Stimulated activated CD4-positive, alpha-beta T cell treated with anti-CD3 and anti-CD28 coated beads, TNF-alpha, amount 100 ng/mL, for 4 hours (primary cell): ENCODE measurements around the gene PDZD2.
"Not testable (repeated sequence)": the region's sequence is repeated elsewhere in the genome, so short reads cannot be mapped to it uniquely, and the experiment has no call there.

Experiments used
- DNase-seq, 3 experiments: peaks; one replicate each; pipeline ENCODE4 v3.0.0-alpha.2; 2020; ENCODE audit warnings: low read depth in 3 of 3

PDZD2 gene

GRCh38 chr5:32100230-32100629 lies 461.3 kb downstream of the PDZD2 start:
- DNase-seq, result no peak

DNA sequence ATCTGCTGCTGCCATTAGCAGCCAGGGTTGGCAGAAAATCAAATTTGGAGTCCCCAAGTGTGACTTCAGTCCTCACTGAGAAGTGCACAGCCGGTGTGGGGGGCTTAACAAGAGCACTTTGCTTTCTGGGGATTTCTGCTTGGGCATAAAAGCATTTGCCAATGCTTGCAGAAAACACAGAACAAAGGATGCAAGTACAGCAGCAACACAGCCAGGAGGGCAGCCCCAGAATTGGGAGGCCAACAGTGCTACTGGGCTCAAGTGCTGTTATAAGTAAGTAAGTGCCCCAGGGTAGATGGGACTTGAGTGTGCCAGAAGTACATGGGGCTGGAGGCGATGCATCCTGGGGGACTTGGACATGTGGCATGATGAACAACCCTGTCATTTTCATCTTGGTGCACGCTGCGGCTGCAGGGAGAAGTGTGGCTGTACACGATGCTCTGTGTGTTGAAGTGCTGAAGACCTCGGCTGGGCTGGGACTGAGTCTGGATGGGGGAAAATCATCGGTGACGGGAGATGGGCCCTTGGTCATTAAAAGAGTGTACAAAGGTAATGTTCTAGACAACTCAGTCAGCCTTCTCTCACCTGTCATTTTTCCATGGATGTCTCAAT lies 461.9 kb downstream of the PDZD2 start:
- no peak for DNase-seq

GRCh38 chr5:32102254-32102986 lies 463.5 kb downstream of the PDZD2 start:
- DNase-seq, result no peak

- no peak for DNase-seq
These were observed 464.6 kb downstream of the PDZD2 start for GRCh38 chr5:32103521-32103920.

DNA sequence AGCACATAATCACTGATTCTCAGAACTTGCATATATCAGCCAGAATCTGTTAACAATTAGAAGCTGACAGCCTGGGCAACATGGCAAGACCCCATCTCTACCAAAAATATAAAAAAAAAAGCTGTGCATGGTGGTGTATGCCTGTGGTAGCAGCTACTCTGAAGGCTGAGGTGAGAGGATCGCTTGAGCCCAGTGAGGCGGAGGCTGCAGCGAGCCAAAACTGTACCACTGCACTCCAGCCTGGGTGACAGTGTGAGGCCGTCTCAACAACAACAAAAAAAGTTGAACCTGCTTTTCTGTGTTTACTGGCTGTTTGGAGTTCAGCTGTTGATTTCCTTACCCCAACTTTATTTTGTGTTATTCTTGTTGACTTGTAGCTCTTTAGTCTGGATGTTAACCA lies 468.4 kb downstream of the PDZD2 start:
- no peak for DNase-seq

GRCh38 chr5:32108167-32108566 lies 469.2 kb downstream of the PDZD2 start:
- no peak for DNase-seq

DNA sequence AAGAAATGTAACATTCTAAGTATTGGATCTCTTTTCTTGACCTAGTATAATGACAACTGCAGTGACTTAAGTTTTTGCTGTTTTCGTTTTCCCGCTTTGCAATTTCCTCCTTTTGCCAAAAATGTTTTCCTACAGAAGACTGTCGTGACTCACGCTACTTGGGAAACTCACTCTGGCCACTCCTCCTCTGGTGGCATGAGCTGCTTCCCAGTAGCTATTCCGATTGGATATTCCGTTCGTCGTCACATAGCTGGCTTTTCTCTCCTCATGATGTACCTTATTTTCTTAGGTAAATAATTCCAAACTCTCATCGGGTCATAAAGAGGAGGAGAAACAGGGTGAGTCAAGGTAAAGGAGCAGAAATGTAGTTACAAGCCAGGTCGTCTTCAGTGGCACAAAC lies 470.3 kb downstream of the PDZD2 start:
- no peak for DNase-seq

- DNase-seq, result no peak
These were observed 471.3 kb downstream of the PDZD2 start for GRCh38 chr5:32110111-32110696.

DNA sequence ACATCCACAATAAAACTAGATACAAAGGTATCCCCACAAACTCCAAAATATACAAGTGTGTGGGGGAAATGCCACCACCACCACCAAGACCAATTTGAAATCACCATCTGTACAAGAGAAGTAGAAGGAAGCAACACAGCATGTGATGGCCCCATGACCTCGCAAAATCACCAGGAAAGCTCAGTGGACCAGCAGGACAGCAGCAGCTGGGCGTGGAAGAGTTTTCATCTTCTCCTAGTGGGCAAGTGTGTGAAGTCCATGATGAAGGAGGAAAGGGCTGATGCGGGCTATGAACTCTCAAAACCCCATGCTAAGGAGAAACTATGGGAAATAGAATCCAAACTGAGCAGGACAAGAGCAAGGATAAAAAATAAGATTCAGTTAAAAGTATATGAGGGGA lies 477.1 kb downstream of the PDZD2 start:
- no peak for DNase-seq

DNA sequence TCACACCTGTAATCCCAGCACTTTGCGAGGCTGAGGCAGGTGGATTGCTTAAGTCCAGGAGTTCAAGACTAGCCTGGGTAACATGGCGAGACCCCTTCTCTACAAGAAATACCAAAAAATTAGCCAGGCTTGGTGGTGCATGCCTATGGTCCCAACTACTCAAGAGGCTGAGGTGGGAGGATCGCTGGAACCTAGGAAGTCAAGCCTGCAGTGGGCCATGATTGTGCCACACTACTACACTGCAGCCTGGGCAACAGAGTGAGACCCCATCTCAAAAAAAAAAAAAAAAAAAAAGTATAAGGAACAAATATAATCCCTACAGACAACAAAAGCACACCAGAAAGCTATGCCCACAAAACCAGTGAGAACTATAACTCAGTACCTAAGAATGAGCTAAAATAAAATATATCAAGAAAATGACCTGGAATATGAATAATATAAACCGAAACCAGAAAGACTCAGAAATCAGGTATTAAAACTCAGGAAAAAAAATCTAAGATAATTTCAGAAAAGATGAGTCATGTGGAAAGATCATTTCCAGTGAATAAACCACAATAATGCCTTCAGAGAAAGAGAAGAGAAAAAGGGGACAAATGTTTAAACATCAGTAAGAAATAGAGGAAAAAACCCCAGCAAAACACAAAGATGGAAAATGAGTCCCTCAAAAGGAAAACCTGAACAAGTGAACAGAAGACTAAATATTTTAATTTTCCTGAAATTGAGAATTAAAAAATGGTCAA lies 477.8 kb downstream of the PDZD2 start:
- DNase-seq, result no peak

GRCh38 chr5:32118922-32119321 lies 480.0 kb downstream of the PDZD2 start:
- DNase-seq, result not testable (repeated sequence)

DNA sequence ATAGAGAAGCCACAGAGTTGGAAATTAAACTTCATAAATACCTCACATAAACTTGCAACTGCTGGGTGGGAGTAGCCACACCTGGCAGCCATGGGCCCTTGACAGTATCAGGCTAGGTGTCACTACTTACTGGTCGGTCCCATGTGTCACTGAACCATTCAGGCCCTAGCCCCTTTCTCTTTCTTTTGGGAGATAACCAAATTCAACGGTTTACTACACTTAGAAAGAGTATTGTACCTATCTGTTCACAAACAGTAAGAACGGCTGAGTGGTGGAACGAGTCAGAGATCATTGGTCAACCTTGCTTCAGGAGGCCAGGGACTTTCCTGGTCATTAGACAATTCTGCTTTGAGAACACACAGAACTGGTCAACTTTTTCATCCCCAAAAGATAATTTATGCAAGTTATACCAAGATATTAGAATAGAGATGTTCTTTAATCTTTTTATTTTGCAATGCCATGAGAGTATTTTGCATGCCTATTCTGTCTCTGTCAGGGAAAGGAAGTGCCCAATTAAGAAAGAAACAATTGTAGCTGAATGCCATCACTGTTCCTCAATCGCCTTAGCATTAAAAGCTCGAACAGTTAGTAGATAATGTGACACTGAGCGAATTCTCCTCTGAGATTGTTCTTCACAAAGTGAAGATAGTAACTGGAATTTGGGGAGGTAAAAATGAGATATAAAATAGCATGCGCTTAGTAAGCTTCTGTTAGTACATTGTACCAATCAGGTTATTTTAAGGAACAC lies 484.3 kb downstream of the PDZD2 start:
- no peak for DNase-seq

GRCh38 chr5:32123889-32124676 lies 485.2 kb downstream of the PDZD2 start:
- no peak for DNase-seq

- no peak for DNase-seq
These were observed 487.8 kb downstream of the PDZD2 start for GRCh38 chr5:32126691-32127090.

DNA sequence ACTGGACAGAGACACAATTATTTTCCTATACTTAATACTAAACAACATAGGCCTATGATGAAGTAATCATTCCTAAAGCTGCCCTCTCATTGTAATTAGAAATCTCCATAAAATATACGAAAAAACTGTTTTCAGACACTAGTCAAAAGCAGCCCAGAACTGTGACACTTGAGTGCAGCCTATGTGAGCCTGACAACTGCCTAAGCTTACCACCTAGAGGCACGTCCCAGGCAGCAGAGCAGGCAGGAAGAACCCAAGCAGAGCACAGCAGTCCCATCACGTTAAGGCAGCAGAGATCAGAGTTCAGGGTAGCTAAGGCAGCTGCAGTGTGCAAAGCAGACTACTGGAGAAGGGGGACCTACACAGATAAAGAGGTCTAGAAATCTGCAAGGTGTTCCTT lies 488.8 kb downstream of the PDZD2 start:
- DNase-seq, result no peak

GRCh38 chr5:32129074-32129598 lies 490.2 kb downstream of the PDZD2 start:
- DNase-seq, result no peak

DNA sequence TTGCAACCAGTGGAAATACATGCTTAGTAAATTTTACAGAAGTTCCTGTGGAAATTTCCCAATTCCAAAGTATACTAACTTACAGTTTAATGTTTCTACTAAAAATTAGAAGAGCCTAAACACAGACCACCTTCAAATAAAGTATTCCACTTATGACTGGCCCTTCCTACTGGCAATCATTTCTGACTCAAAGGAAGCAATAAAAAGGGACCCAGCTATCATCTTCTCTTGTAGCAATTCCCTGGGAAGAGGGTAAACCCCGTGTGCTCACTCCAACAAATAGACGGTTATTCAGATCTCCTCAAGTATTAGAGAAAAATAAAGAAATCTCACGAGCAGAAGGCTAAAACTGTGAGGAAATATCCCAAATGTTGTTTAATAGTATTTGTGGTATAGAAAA lies 491.9 kb downstream of the PDZD2 start:
- DNase-seq, result no peak

- no peak for DNase-seq
These were observed 492.7 kb downstream of the PDZD2 start for GRCh38 chr5:32131604-32132003.

- no peak for DNase-seq
These were observed 493.8 kb downstream of the PDZD2 start for GRCh38 chr5:32132757-32133156.

DNA sequence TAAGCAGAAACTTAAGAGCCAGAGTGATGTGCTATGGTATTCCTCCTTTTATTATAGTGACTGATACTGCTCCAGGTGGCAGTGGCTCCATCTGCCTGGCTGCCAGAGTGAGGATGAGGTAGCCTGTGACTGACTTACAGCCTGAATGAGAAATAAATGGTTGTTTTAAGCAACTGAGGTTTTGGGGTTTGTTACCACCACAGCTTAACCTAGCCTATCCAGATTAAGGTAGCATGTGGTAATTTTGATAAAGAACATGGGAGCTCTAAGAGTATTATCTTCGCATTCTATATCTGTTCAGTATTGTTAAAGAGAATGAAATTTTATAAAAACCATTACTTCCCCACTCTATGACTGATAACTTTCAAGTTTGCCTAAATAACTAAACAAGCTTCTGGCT lies 496.2 kb downstream of the PDZD2 start:
- DNase-seq, result no peak

DNA sequence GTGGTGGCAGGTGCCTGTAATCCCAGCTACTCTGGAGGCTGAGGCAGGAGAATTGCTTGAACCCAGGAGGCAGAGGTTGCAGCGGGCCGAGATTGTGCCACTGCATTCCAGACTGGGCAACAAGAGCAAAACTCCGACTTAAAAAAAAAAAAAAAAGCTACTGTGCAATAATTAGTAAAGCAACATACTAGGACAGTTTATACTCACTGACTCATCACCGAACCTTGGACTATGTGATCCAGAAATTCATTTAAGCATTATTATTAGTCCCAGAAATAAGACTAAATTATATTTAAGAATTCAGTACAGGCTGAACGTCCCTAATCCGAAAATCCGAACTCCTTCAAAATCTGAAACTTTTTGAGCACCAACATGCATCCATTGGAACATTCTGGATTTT lies 497.4 kb downstream of the PDZD2 start:
- no peak for DNase-seq
